Endothelial cell of umbilical vein (primary cell): ENCODE measurements around the gene LAIR1. TPM values are rescaled to one million over a fixed set of nuclear protein-coding genes. Genes with fewer than 3 reads are reported as not detected.

Experiments
- BruUV-seq: library from RNA; stranded (reverse); fragments of 400-500 nt; replicated peaks from 2 replicates; lab custom pipeline; 2021; lab: Mats Ljungman, UMichigan
- CTCF ChIA-PET: fragments of 300-600, 350-600 bp; sonication (Branson Sonifier 250); formaldehyde crosslinking; loops from one replicate; lab custom pipeline; 2021; ENCODE audit warnings: antibody characterized with exemption, inconsistent platforms; lab: Charles Lee
- POLR2A ChIA-PET: fragments of 300-600, 350-600 bp; sonication (Branson Sonifier 250); formaldehyde crosslinking; loops from one replicate; lab custom pipeline; 2021; ENCODE audit warnings: antibody characterized with exemption, inconsistent platforms; lab: Charles Lee
- DNase-seq: peaks from one replicate; pipeline ENCODE4 v3.0.0-alpha.2; 2011; ENCODE audit warnings: low read depth, low spot score
- FAIRE-seq: peaks from 2 replicates; lab custom pipeline; 2011; peaks lifted over from hg19 to GRCh38; lab: Jason Lieb, UNC
- H2AFZ ChIP-seq: 2 replicates; pipeline ENCODE4 v1.6.0; 2012; ENCODE audit warnings: low read depth, low read length, control low read depth, inconsistent platforms
- H3K27ac ChIP-seq: 2 replicates; pipeline ENCODE4 v1.5.1; 2011; ENCODE audit warnings: low read depth, mild to moderate bottlenecking, control low read depth, low read length, moderate library complexity; ENCODE audit not compliant: insufficient read depth
- H3K27me3 ChIP-seq, 2 experiments: 2 replicates each; pipeline versions ENCODE4 v1.6.0 to v1.6.1; 2011; ENCODE audit warnings: low read length in 2 of 2, mixed read lengths in 1 of 2; ENCODE audit not compliant: control insufficient read depth in 2 of 2, insufficient read depth in 2 of 2
- H3K36me3 ChIP-seq, 2 experiments: 2 replicates in 1 of 2; 3 replicates in 1 of 2; pipeline ENCODE4 v1.5.1; 2011; ENCODE audit warnings: low read length in 2 of 2, mild to moderate bottlenecking in 1 of 2, moderate library complexity in 1 of 2; ENCODE audit not compliant: control insufficient read depth in 2 of 2, insufficient read depth in 2 of 2; ENCODE audit errors: extremely low read depth in 1 of 2
- H3K4me1 ChIP-seq: 3 replicates; pipeline ENCODE4 v1.5.1; 2011; ENCODE audit warnings: mild to moderate bottlenecking, low read length; ENCODE audit not compliant: control insufficient read depth, insufficient read depth; ENCODE audit errors: extremely low read depth
- H3K4me2 ChIP-seq: 2 replicates; pipeline ENCODE4 v1.6.1; 2011; ENCODE audit warnings: low read length, control low read depth, mixed read lengths; ENCODE audit not compliant: insufficient read depth
- H3K4me3 ChIP-seq, 3 experiments: fragments of 200-600 bp in 1 of 3; sonication (generic), shearing (Covaris generic) in 1 of 3; replicated peaks in 1 of 3; 2 replicates each; pipeline ENCODE4 v1.5.1; 2011 to 2016; ENCODE audit warnings: control low read depth in 3 of 3, low read length in 3 of 3, mild to moderate bottlenecking in 2 of 3, inconsistent platforms in 1 of 3, low read depth in 1 of 3, moderate library complexity in 1 of 3; ENCODE audit not compliant: insufficient read depth in 1 of 3
- H3K79me2 ChIP-seq: 2 replicates; pipeline ENCODE4 v1.6.0; 2012; ENCODE audit warnings: low read length, inconsistent platforms; ENCODE audit not compliant: control insufficient read depth, insufficient read depth
- H3K9ac ChIP-seq: replicated peaks from 2 replicates; pipeline ENCODE3; 2011; ENCODE audit warnings: low read length, control low read depth; ENCODE audit not compliant: insufficient read depth; ENCODE audit errors: extremely low read depth
- H3K9me1 ChIP-seq: replicated peaks from 3 replicates; pipeline ENCODE4 v1.6.0; 2011; ENCODE audit warnings: mild to moderate bottlenecking, low read length; ENCODE audit not compliant: control insufficient read depth, insufficient read depth; ENCODE audit errors: extremely low read depth
- H3K9me3 ChIP-seq: replicated peaks from 2 replicates; pipeline ENCODE4 v1.5.1; 2012; ENCODE audit warnings: low read length, inconsistent platforms; ENCODE audit not compliant: control insufficient read depth, insufficient read depth
- H4K20me1 ChIP-seq: replicated peaks from 2 replicates; pipeline ENCODE3; 2011; ENCODE audit warnings: mild to moderate bottlenecking, low read length; ENCODE audit not compliant: control insufficient read depth, insufficient read depth; ENCODE audit errors: extremely low read depth
- JUN ChIP-seq: IDR thresholded peaks from 2 replicates; pipeline ENCODE4 v1.6.1; 2011; ENCODE audit warnings: borderline replicate concordance, low read depth; ENCODE audit not compliant: insufficient read length, insufficient read depth
- POLR2A ChIP-seq: IDR thresholded peaks from 2 replicates; pipeline ENCODE4 v1.6.1; 2012; ENCODE audit warnings: low read depth, mild to moderate bottlenecking, control low read depth, low read length
- POLR2AphosphoS5 ChIP-seq: IDR thresholded peaks from 2 replicates; pipeline ENCODE4 v1.6.1; 2012; ENCODE audit warnings: low read depth, mild to moderate bottlenecking, control low read depth, low read length, moderate library complexity; ENCODE audit not compliant: insufficient read depth
- dilution Hi-C: fragments of 300-500 bp; cut with MboI; formaldehyde crosslinking; loops from one replicate; pipeline ENCODE4 v1.15.0; 2019; ENCODE audit warnings: low sequenced_read_pairs; ENCODE audit not compliant: extremely low pct_ligation_motif_present
- intact Hi-C: fragments of 100-400 bp; cut with micrococcal nuclease; formaldehyde crosslinking; loops from one replicate; pipeline ENCODE4 v1.10.0; 2022
- polyA plus RNA-seq, 4 experiments: library from polyadenylated mRNA; depleted of rRNA in 3 of 4; stranded (reverse) in 3 of 4; unstranded in 1 of 4; fragments of >200 nt; gene quantifications; 2 replicates each; pipeline versions ENCODE4 v1.2.1 to v1.2.3, GENCODE V29; 2011 to 2012; ENCODE audit warnings: missing spikeins in 1 of 4
- total RNA-seq: library from RNA; stranded (reverse); gene quantifications from 2 replicates; pipeline ENCODE4 v1.2.3, GENCODE V29; 2021
- TF ChIP-seq, protein P1 (sequence below), 2 donors: IDR thresholded peaks; 1 replicate in 1 of 2; 2 replicates in 1 of 2; pipeline ENCODE4 v1.5.1; 2011; ENCODE audit warnings: low read length in 2 of 2, mild to moderate bottlenecking in 2 of 2, moderate library complexity in 2 of 2, control low read depth in 1 of 2, inconsistent platforms in 1 of 2, low read depth in 1 of 2; ENCODE audit not compliant: insufficient read depth in 1 of 2; ENCODE audit errors: extremely low read depth in 1 of 2

LAIR1 gene
- total and polyA plus RNA-seq, 2 donors (not counting 3 experiments of a cell fraction or from before 2014, with no cell fraction given): not detected

DNA sequence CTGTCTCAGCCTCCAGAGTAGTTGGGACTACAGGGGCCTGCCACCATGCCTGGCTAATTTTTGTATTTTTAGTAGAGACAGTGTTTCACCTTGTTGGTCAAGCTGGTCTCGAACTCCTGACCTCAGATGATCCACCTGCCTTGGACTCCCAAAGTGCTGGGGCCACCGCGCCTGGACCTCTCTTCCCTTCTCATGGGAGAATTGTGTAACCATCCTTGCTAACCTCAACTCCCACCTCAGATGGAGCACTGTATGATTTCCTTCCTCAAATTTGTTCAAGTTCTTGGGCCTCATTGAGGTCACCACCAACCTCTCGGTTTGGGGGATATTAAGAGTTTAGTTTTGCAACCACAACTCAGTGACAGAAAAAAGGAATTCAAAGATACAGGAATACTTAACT, 62.5 kb downstream of the LAIR1 start:
- Histone ChIP-seq H2AFZ (no peak overlapping the region), H3K27me3 (no peaks in the 10 kb centered on the region), H3K9ac (no peak overlapping the region), H3K4me3 (no peak overlapping the region), H3K4me2 (no peak overlapping the region), H4K20me1 (no peaks in the 10 kb centered on the region), H3K4me1 (no peaks in the 10 kb centered on the region), H3K9me1 (no peaks in the 10 kb centered on the region), H3K27ac (no peak overlapping the region), H3K79me2 (no peaks in the 10 kb centered on the region), H3K36me3 (no peaks in the 10 kb centered on the region), H3K9me3 (no peaks in the 10 kb centered on the region)
- DNase-seq (no peak), FAIRE-seq (peak; percentile 46)
- dilution Hi-C loops: no loop called here
- ChIA-PET POLR2A (no interaction called here), CTCF (no interaction called here)
- no TSS peak for BruUV-seq
- TF ChIP-seq POLR2A: no peak
- TF ChIP-seq POLR2AphosphoS5: no peak
- TF ChIP-seq, protein P1, sequence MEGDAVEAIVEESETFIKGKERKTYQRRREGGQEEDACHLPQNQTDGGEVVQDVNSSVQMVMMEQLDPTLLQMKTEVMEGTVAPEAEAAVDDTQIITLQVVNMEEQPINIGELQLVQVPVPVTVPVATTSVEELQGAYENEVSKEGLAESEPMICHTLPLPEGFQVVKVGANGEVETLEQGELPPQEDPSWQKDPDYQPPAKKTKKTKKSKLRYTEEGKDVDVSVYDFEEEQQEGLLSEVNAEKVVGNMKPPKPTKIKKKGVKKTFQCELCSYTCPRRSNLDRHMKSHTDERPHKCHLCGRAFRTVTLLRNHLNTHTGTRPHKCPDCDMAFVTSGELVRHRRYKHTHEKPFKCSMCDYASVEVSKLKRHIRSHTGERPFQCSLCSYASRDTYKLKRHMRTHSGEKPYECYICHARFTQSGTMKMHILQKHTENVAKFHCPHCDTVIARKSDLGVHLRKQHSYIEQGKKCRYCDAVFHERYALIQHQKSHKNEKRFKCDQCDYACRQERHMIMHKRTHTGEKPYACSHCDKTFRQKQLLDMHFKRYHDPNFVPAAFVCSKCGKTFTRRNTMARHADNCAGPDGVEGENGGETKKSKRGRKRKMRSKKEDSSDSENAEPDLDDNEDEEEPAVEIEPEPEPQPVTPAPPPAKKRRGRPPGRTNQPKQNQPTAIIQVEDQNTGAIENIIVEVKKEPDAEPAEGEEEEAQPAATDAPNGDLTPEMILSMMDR (IDR thresholded peaks at IDR 0.05; ENCODE audit: extremely low read depth in 1 of 2, insufficient read depth in 1 of 2, low read depth in 1 of 2, low read length in 2 of 2): no peak
- TF ChIP-seq JUN: no peak
- intact Hi-C loops: no loop called here

Other genes starting within 250 kb of the LAIR1 start
- gene TFPT, start 249.3 kb downstream of the LAIR1 start, total RNA-seq: 32.1 and 36.2 TPM in 2 replicates
- 28.3 and 29.3 TPM in 2 replicates for gene TFPT, start 249.3 kb downstream of the LAIR1 start, polyA plus RNA-seq
- gene PRPF31, start 249.2 kb downstream of the LAIR1 start, total RNA-seq: 99.1 and 101 TPM in 2 replicates
- 70.8 and 76.2 TPM in 2 replicates for gene PRPF31, start 249.2 kb downstream of the LAIR1 start, polyA plus RNA-seq
- 62.4 and 74.7 TPM in 2 replicates for gene CNOT3, start 227.2 kb downstream of the LAIR1 start, total RNA-seq
- gene CNOT3, start 227.2 kb downstream of the LAIR1 start, polyA plus RNA-seq: 16.4 and 20.4 TPM in 2 replicates
- gene LENG1, start 205.2 kb downstream of the LAIR1 start, total RNA-seq: 5.0 and 6.9 TPM in 2 replicates
- 2.1 and 3.0 TPM in 2 replicates for gene LENG1, start 205.2 kb downstream of the LAIR1 start, polyA plus RNA-seq
- 0.71 and 0.74 TPM in 2 replicates for gene TMC4, start 191.8 kb downstream of the LAIR1 start, total RNA-seq
- gene TMC4, start 191.8 kb downstream of the LAIR1 start, polyA plus RNA-seq: 1.7 and 2.4 TPM in 2 replicates
- gene MBOAT7, start 175.4 kb downstream of the LAIR1 start, total RNA-seq: 175 and 218 TPM in 2 replicates
- gene MBOAT7, start 175.4 kb downstream of the LAIR1 start, polyA plus RNA-seq: 204 and 256 TPM in 2 replicates
- 37.4 and 40.7 TPM in 2 replicates for gene TSEN34, start 173.6 kb downstream of the LAIR1 start, total RNA-seq
- gene TSEN34, start 173.6 kb downstream of the LAIR1 start, polyA plus RNA-seq: 81.9 and 107 TPM in 2 replicates
- 1,192 and 1,260 TPM in 2 replicates for gene RPS9, start 164.1 kb downstream of the LAIR1 start, total RNA-seq
- gene RPS9, start 164.1 kb downstream of the LAIR1 start, polyA plus RNA-seq: 3,343 and 4,230 TPM in 2 replicates
- gene LILRB3, start 141.9 kb downstream of the LAIR1 start, total RNA-seq: not detected in 2 replicates
- not detected in 2 replicates for gene LILRB3, start 141.9 kb downstream of the LAIR1 start, polyA plus RNA-seq
- gene LILRA6, start 122.1 kb downstream of the LAIR1 start, total RNA-seq: not detected in 2 replicates
- 0.05 TPM in 1 of 2 replicates, not detected in the other for gene LILRA6, start 122.1 kb downstream of the LAIR1 start, polyA plus RNA-seq
- gene LILRB5, start 107.7 kb downstream of the LAIR1 start, total RNA-seq: not detected in 2 replicates
- not detected in 2 replicates for gene LILRB5, start 107.7 kb downstream of the LAIR1 start, polyA plus RNA-seq
- not detected in 2 replicates for gene LILRB2, start 83.8 kb downstream of the LAIR1 start, total RNA-seq
- gene LILRB2, start 83.8 kb downstream of the LAIR1 start, polyA plus RNA-seq: not detected in 2 replicates
- not detected in 2 replicates for gene LILRA5, start 51.8 kb downstream of the LAIR1 start, total RNA-seq
- not detected in 2 replicates for gene LILRA5, start 51.8 kb downstream of the LAIR1 start, polyA plus RNA-seq
- gene LILRA4, start 25.8 kb downstream of the LAIR1 start, total RNA-seq: not detected in 2 replicates
- gene LILRA4, start 25.8 kb downstream of the LAIR1 start, polyA plus RNA-seq: not detected in 2 replicates
- gene TTYH1, start 50.5 kb upstream of the LAIR1 start, total RNA-seq: not detected in 2 replicates
- gene TTYH1, start 50.5 kb upstream of the LAIR1 start, polyA plus RNA-seq: not detected in 2 replicates
- gene LENG8, start 84.3 kb upstream of the LAIR1 start, total RNA-seq: 213 and 218 TPM in 2 replicates
- 130 and 134 TPM in 2 replicates for gene LENG8, start 84.3 kb upstream of the LAIR1 start, polyA plus RNA-seq
- gene LENG9, start 98.8 kb upstream of the LAIR1 start, total RNA-seq: 2.8 and 3.2 TPM in 2 replicates
- 0.97 and 1.5 TPM in 2 replicates for gene LENG9, start 98.8 kb upstream of the LAIR1 start, polyA plus RNA-seq
- gene CDC42EP5, start 108.4 kb upstream of the LAIR1 start, total RNA-seq: 73.8 and 85.5 TPM in 2 replicates
- 37.3 and 48.3 TPM in 2 replicates for gene CDC42EP5, start 108.4 kb upstream of the LAIR1 start, polyA plus RNA-seq
- gene LAIR2, start 137.9 kb upstream of the LAIR1 start, total RNA-seq: not detected in 2 replicates
- not detected in 2 replicates for gene LAIR2, start 137.9 kb upstream of the LAIR1 start, polyA plus RNA-seq
- gene LILRA2, start 208.9 kb upstream of the LAIR1 start, total RNA-seq: not detected in 2 replicates
- gene LILRA2, start 208.9 kb upstream of the LAIR1 start, polyA plus RNA-seq: not detected in 2 replicates
- gene LILRA1, start 228.7 kb upstream of the LAIR1 start, total RNA-seq: not detected in 2 replicates
- gene LILRA1, start 228.7 kb upstream of the LAIR1 start, polyA plus RNA-seq: not detected in 2 replicates